Ramos (cell line): Measurements from ENCODE around the gene CETN2.
"Not testable (repeated sequence)": the region's sequence is repeated elsewhere in the genome, so short reads cannot be mapped to it uniquely, and the experiment has no call there.

Experiments
- in situ Hi-C: fragments of 300-500 bp; cut with MboI; formaldehyde crosslinking; loops from one replicate; pipeline ENCODE4 v1.14.3; 2022; ENCODE audit warnings: low sequenced_read_pairs; ENCODE audit not compliant: unreplicated experiment

Gene CETN2

DNA sequence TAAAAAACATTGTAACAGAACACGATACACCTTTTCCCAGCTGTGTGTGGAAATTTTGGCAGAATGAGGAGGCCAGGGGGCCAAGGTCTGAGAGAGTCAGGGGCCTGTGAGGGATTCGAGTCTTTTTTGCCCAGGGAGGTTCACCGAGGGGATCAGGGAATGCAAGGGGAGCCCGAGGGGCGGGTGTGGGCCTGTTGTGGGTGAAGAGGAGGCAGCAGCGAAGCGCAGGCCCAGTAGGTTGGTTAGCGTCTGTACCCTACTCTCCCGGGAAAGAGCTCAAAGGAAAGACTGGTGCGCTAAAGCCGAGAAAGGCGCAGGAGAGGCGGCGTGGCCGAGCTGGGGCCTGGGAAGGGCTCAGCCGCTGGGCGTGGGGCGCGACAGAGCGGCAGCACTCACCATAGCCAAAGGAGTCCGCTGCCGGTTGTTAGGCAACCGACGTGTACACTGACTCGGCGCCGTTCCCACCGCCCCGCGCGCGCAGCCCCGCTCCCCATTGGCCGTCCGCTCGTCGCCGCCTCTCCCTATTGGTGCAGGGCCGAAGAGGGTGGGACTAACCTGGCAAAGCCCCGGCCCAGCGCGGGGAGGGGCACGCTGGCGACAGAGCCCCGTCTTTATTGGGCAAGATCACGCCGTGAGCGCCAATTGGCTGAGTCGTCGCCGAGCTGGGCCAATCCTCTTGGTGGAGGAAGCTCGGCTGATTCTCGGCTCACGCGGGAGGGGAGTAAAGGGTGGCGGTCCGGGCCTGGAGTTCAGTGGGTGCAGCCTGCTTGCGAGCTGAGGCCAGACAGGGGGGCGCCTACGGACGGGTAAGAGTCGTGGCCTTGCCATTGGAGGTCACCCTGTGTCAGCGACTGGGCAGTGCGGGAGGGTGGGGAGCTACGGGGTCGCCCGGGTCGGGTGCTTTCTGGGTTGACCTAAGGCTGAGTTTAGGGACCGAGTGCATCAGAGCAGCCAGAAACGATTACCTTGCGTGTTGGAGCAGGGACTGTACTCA, at the start of gene CETN2, which contains the start of gene NSDHL:
Gene CETN2 (minus strand): TSS at position 446 of the 994 bp plus-strand sequence. CDS start 47 bp downstream, at position 399.
Gene NSDHL (plus strand): TSS at position 752 of the 994 bp plus-strand sequence. CDS start 15,262 bp downstream, outside the sequence.
- in situ Hi-C loops, result no loop called here

DNA sequence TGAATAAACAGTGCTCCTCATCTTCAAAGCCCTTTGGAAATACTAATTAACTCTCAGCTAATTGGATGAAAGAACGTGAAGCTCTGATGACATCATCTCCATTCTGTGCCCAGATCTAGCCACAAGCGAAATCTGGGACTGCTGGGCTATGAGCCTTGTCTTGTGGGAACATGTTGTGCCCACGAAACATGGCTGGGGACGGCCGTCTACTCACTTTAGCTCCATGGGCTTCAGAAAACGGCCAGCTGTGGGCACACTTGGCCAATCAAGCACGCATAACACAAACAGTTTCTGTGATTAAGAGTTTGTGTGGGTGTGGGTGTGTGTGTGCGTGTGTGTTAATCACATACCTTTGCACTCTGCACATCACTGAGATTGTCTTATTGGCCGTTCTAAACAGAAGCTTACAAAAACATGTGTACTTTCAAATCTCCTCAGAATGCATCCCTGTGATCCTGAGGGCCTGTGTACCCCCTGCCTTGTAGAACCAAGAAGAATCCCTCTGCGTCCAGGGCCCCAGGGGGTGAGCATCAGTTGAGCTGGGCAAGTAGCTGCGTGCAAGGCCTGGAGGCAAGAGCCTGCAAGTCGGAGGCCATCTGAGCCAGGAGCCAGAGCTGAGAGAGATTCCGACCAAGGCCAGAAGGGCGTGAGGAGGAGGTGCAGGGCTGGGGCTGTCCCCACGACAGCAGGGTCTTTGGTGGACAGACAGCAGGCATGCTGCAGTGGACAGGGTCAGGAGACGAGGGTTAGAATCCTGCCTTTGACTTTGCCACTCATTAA, 48.6 kb upstream of the CETN2 start:
- in situ Hi-C loops, result no loop called here

DNA sequence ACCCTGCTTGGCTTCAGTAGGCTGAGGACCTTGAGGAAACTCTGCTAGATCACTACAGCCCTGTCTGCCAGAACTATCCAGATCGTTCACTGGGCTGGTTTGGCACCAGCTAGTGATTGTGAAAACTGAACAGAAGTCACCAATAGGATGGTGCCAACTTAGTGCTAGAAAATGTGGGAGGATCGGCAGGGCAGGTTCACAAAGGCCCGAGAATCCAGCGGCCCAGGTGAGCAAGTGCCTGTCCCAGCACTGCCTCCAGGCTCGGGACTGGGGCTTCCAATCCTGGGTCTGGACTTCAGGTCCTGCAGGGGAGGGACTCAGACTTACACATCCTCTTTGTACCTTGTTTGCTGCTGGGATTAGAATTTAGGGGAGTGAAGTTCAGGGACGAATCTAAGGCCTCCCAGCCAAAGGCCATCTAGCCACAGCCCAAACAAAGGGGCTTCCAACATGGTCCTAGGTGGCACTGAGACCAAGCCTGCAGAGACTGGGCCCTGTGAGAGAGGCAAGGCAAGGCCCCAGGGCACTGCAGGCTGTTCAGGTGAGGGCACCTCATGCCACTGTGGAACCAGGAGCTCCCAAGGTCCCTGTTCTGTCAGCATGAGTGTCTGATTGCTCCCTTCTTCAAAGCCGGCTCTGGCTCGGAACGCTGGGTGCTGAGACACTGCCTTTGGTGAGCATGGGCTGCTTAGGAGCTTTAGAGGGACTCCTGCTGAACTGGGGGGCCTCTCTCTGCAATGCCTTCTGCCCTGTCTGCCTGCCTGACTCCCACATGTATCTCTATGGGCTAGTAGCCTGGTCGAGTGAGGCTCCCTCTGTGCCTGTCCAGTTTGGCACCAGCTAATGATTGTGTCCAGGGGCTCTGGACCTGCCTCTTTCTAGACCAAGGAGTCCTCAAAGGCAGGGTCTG, 46.6 kb upstream of the CETN2 start:
- in situ Hi-C loops, result no loop called here

DNA sequence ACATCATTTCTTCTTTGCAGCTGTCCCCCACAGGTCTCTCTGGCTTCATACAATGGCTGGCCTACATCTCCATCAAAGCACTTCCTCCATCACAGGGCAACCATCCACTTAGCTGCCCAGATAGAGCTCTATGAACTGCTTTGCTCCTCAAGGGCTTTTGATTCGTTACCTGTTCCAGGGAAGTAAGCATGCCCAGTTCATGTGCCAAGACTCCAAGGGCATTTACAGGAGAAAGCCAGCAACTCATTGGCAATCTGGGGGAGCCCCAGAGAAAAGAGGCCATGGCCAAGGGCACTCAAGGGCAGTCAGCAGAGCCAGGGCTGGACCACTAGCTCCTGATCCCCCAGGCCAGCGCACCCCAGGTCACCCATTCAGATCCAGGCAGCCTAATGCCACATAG, 42.8 kb upstream of the CETN2 start:
- in situ Hi-C loops, result no loop called here

DNA sequence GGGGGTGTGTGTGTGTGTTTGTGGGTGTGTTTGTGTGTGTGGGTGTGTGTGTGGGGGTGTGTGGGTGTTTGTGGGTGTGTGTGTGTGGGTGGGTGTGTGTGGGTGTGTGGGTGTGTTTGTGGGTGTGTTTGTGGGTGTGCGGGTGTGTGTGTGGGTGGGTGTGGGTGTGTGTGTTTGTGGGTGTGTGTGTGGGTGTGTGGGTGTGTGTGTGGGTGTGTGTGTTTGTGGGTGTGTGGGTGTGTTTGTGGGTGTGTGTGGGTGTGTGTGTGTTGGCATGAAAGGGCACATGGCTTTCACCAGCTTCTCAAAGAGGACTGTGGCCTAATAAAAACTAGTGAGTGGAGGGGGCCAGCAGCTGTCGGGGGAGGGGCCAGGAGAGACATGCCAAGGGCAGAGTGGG, 42.0 kb upstream of the CETN2 start:
- in situ Hi-C loops, result no loop called here

DNA sequence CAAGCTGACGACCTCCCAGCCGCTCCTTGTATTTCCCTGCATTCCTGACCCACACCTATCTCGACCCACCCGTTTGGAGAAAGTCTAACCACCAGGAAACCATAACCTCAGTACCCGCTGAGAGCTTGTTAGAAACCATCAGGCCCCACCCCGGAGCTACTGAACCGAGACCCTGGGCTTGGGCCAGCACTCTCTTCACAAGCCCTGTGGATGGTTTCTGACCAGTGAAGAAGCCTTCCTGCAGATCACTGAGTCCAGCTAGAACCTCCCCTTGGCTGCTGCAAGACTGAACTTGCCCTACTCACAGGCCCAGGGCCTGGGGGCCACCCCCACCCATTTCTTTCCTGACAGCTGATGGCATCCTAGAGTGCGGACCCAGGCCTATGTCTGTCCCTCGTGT, 40.7 kb upstream of the CETN2 start:
- in situ Hi-C loops, result no loop called here

DNA sequence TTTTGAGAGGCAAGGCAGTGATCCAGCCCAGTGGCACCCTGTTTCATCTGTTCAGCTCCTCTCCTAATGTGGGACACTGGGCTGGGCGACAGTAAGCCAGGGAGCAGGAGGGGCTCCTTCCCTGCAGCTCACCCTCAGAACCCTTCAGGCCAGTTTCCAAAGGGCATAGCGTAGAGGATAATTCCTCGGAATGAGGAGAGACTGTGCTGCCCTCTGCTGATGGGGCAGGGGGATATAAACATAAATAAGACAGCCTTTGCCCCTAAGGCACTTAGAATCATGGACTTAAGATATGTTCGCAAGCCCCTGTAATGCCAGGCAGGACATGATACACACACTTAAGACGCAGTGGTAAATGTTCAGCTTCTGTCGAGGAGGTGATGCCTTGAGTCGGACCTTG, 39.4 kb upstream of the CETN2 start:
- in situ Hi-C loops, result no loop called here

DNA sequence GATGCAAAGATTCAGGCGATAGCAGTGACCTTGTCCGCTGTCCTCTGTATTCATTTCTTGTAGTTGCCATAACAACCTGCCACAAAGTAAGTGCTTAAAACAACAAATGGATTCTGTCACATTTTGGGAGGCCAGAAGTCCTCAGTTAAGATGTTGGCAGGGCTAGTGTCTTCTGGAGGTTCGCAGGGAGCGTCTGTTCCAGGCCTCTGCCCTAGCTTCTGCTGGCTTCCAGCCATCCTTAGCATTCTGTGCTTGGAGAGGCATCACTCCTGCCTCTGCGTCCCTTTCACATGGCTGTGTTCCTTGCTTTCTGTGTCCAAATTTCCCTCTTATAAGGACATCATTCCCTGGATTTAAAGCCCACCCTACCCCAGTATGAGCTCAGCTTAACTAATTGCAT, 35.8 kb upstream of the CETN2 start:
- in situ Hi-C loops, result no loop called here

DNA sequence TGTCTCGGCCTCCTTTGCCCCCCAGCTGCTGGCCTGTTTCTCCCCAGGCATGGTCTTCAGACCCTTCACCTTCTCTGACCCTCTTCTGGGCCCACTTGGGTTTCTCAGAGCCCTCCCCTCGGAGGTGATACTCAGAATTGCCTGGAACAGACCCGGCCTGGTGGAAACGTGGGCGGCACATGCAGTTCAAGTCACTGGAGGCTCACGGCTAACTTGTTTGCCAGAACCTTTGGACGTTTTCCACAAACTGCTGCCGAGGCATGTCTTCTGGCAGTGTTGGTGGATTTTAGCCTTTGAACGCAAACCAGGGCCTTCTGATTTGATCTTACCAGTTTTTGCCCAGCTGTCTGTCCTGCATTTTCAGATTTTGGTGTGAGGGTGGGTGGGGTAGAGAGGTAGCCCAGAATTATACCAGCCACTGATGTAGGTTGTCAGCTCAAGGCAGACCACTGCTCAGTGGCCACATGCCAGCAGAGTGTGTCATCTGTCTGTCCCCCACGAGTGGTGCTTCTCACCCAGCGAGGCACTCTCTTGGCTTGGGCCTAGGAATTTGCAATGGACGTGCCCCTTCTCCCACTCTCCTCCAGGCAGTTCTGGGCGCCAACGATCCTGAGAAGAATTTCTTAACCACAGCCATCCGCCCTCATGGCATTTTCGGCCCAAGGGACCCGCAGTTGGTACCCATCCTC, 34.8 kb upstream of the CETN2 start:
- in situ Hi-C loops, result no loop called here

DNA sequence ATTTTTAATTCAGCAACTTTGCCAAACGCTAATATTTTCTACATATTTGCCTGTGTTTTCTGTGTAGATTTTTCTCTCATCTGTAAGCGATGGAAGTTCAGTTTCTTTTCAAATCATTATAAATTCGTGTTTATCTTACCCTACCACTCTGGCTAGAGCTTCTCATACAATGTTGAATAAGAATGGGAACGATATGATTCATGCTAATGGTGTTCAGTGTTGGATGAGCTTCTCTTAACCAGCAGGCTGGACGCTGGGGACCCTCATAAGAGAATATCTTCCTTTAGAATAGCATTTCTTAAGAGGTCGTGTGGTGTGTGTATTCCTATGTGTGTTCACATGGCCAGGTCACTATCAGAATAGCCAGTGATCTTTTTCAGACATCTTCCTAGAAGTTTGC, 31.3 kb upstream of the CETN2 start:
- in situ Hi-C loops, result no loop called here

DNA sequence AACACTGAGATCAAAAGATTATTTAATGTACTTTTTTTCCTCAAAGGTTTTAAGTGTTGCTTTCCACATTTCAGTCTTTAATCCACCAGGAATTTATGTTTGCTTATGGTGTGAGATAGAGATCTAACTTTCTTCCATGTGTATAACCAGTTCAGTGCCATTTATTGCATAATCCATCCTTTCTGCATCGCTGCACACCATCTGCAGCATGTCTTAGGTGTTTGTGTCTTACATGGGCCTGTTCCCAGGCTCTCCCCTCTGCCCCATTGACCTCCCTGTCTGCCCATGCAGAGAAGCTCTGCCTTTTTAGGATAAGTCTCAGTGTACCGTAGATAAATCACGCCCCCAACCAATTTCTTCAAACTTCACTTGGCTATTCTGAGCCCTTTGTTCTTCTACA, 30.6 kb upstream of the CETN2 start:
- in situ Hi-C loops, result no loop called here

DNA sequence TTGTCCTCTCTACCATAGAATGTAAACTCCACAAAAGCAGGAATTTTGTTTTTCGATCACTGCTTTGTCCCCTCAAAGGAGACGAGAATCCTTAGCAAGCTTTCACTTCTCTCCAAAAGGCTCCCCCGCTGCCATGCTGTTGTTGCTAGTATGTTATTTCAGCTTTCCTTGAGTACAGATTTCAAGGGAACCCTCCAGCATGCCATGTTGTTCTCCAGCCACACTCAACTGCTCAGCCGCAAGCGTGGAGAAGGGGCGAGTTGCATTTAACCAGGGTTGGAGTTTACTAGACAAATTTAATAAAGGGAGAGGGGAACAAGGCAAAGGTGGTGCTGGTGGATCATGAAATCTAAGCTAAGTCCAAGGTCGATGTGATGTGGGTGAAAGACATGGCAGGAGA, 23.4 kb upstream of the CETN2 start:
- in situ Hi-C loops, result no loop called here

DNA sequence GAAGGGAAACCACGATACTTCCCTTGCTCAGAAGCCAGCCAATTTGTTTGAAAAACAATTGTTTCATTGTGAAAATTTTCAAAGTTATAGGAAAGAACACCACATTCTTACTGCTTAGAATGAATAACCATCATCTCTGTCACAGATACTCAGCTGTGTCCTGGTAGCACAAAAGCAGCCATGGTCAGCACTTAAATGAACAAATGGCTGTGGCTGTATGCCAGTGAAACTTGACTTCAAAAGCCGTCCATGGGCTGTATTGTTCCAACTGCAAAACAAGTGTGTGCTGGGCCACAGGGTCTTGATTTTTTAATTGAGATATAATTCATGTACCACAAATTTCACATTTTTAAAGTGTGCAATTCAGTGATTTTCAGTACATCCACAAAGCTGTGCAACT, 19.9 kb upstream of the CETN2 start:
- in situ Hi-C loops, result no loop called here

DNA sequence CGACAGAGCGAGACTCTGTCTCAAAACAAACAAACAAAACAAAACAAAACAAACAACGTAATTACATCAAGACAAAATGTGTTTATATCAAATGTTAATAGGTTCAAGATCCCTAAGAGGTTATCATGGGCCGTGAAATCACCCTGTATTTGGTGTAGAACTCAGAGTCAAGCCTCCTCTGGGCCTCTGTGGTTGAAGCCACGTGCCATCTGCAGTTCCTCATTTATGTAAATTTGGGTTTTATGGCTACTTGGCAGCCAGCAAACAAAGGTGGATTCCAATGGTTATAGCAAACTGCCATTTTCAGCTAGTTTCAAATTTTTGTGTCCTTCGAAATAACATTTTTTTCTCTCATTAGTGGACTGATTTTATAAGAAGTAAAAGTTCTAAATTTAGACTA, 16.7 kb upstream of the CETN2 start:
- in situ Hi-C loops, result no loop called here

DNA sequence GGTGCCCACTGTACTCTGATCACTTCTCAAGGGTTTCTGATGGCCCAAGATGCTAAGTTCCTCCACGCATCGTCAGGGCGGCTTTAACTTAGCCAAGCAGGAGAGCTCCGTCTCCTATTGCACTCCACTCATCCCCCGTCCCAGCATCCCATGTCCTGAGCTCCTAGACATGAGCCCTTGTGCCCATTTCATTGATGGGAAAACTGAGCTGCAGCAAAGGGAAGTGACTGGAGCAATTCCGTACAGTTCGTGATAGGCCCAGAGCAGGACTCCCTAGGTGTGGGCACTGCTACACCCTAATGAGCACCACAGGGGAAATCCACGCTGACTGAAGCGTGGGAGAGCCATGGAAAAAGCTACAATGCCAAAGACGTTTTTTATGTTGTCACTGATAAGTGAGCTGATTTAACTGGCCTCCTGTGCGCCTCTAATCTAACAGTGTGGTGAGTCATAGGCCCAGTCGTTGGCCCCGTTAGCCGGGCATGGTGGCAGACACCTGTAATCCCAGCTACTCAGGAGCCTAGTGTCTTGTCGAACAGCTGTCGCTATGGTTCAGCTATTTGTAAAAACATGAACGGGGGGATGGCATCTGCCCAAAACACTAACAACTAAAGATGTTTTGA, 15.2 kb upstream of the CETN2 start:
- in situ Hi-C loops, result no loop called here

DNA sequence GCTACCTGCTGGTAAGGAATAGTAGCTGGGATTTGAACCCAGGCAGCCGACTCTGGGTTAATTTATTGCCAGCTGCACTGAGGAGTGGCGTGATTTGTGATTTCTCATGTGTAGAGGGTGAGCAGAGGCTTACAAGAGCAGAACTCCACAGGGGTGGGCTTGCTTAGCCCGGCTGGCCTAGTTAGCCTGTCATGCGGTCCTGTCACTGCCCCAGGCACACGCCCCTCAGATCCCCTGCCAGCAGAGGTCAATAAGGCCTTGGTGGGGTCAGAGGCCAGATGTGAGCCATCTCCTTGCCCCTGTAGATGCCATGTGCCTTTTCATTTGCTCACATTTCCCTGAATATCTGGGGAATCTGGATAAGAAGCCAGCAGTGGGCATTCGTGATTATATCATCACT, 13.7 kb upstream of the CETN2 start:
- in situ Hi-C loops, result no loop called here

DNA sequence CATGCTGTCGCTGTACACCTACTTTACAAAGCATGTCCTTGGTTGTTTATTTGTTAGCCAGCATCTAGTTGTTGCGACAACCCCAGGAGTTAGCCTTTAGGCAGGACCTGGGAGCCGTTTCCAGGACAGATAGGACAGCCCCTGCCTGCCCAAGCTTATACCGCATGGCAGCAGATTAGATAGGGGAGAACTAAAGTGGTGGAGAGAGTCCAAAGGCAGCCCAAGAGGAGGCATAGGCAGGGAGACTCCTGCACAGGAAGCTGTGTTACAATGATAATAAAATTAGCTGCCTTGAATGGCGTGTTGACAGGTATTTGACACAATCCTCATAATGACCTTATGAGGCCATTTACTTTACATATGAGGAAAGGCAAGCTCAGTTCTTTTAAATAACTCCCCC, 13.3 kb upstream of the CETN2 start:
- in situ Hi-C loops, result no loop called here

DNA sequence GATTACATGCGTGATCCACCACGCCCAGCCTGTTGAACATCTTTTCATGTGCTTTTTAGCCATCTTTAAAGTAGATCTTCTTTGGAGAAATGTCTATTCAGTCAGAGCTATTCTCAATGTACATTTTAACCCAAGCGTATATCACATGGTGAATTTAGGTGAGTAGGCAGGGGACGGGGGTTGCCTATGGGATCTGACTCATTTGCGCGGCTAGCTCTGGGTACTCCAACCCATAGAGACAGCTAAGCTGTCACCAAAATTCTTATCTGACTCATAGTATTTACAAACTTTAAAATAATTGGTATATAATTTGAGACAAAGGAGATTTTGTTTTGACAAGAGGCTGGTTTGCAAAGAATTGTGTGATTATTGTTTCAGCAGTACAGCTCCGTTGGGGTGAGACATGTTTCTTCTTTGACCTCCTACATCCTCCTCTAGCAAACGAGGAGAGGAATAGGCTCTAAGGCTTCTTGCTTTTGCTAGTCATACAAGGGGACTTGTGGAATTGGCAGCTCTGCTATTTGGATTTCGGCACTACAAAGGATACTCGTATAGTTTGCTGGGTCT, 12.3 kb upstream of the CETN2 start:
- in situ Hi-C loops, result no loop called here

DNA sequence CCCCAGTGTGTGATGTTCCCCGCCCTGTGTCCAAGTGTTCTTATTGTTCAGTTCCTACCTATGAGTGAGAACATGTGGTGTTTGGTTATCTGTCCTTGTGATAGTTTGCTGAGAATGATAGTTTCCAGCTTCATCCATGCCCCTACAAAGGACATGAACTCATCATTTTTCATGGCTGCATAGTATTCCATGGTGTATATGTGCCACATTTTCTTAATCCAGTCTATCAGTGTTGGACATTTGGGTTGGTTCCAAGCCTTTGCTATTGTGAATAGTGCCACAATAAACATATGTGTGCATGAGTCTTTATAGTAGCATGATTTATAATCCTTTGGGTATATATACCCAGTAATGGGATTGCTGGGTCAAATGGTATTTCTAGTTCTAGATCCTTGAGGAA, 4.9 kb upstream of the CETN2 start:
- in situ Hi-C loops, result not testable (repeated sequence)
